Kidney (tissue), 14 donors: ENCODE data around the gene ADAMTSL3. TPM values are rescaled to one million over a fixed set of nuclear protein-coding genes. Genes with fewer than 3 reads are reported as not detected.

Experiments
- DNase-seq, 5 donors: peaks; one replicate each; pipeline ENCODE4 v3.0.0-alpha.2; 2013 to 2020
- FAIRE-seq: peaks from 2 replicates; lab custom pipeline; 2012; peaks lifted over from hg19 to GRCh38; lab: Jason Lieb, UNC
- H3K27ac ChIP-seq, 2 donors: one replicate each; pipeline ENCODE4 v1.7.0; 2013; ENCODE audit warnings: low read depth in 2 of 2, low read length in 2 of 2, inconsistent platforms in 1 of 2
- H3K27me3 ChIP-seq: one replicate; pipeline ENCODE4 v1.7.1; 2013; ENCODE audit warnings: low read length, inconsistent platforms; ENCODE audit not compliant: control insufficient read depth, insufficient read depth
- H3K36me3 ChIP-seq, 3 donors: one replicate each; pipeline versions ENCODE4 v1.7.0 to v1.7.1; 2013; ENCODE audit warnings: low read length in 3 of 3, control low read depth in 1 of 3, inconsistent platforms in 1 of 3; ENCODE audit not compliant: insufficient read depth in 3 of 3, control insufficient read depth in 2 of 3
- H3K4me1 ChIP-seq, 3 donors: one replicate each; pipeline versions ENCODE4 v1.7.0 to v1.7.1; 2013; ENCODE audit warnings: low read length in 3 of 3, inconsistent platforms in 1 of 3, low read depth in 1 of 3; ENCODE audit not compliant: control insufficient read depth in 2 of 3, insufficient read depth in 2 of 3
- H3K4me3 ChIP-seq, 3 donors: one replicate each; pipeline versions ENCODE4 v1.7.0 to v1.8.1; 2013; ENCODE audit warnings: low read length in 3 of 3, control low read depth in 1 of 3, inconsistent platforms in 1 of 3
- H3K9ac ChIP-seq, 3 donors: one replicate each; pipeline versions ENCODE4 v1.7.0 to v1.7.1; 2013; ENCODE audit warnings: low read length in 3 of 3, control low read depth in 1 of 3, inconsistent platforms in 1 of 3
- H3K9me3 ChIP-seq, 3 donors: one replicate each; pipeline versions ENCODE4 v1.7.0 to v1.7.1; 2013; ENCODE audit warnings: low read length in 3 of 3, control low read depth in 1 of 3, inconsistent platforms in 1 of 3; ENCODE audit not compliant: control insufficient read depth in 2 of 3, insufficient read depth in 1 of 3
- CTCF ChIP-seq: IDR thresholded peaks from 3 replicates; pipeline ENCODE4 v1.5.1; 2012; ENCODE audit warnings: mild to moderate bottlenecking, moderate library complexity, borderline replicate concordance; ENCODE audit not compliant: insufficient read depth; ENCODE audit errors: extremely low read depth
- intact Hi-C: fragments of 100-400 bp; cut with DNase I; formaldehyde crosslinking; loops from one replicate; pipeline ENCODE4 v1.11.1; 2022
- polyA plus RNA-seq: library from polyadenylated mRNA; stranded (reverse); fragments of 350-450 nt; fragmentation: Illumina TruSeq; extraction: RNeasy Lipid Tissue Mini Kit (QIAGEN cat#74804); gene quantifications from one replicate; pipeline ENCODE4 v1.2.3, GENCODE V29; 2014; ENCODE audit warnings: low read depth, low replicate concordance; ENCODE audit not compliant: insufficient read depth
- total RNA-seq: library from RNA; stranded (reverse); fragmentation: NEBNext Ultra II Directional; extraction: Animal tissue kit (Norgen Biotek cat#: 25700); gene quantifications from one replicate; pipeline ENCODE4 v1.2.1, GENCODE V29; 2021
- donor health status: control.
- donor health status: control.
- donor health status: control.
- donor health status: control.
- donor health status: control.
- donor health status: DM: yes; HTN: yes; CAD: no.
- donor health status: Normal renal cell carcinoma (clear cell type).

Gene ADAMTSL3
- total and polyA plus RNA-seq, 2 donors from 2014 or later: 1.6 to 23.4 TPM

- no peak for TF ChIP-seq CTCF
- no peaks in the 10 kb centered on the region for H3K36me3 ChIP-seq
- intact Hi-C loops: no loop called here
- no peak overlapping the region for H3K9ac ChIP-seq
- FAIRE-seq (no peak), DNase-seq (peak; percentile 27 to 81 (median 49))
- peak overlapping the region in 2 of 3 donors; percentile 18 to 49 for H3K4me3 ChIP-seq
- H3K27ac ChIP-seq: no peak overlapping the region
- H3K9me3 ChIP-seq: no peaks in the 10 kb centered on the region
- H3K27me3 ChIP-seq: peaks cover 3% of the 10 kb centered on the region
- H3K4me1 ChIP-seq: peaks cover 0 to 6% (median 0%) of the 10 kb centered on the region in 3 donors
These were observed 685 bp downstream of the ADAMTSL3 start for GRCh38 chr15:83654379-83655236.

- H3K4me1 ChIP-seq: peaks cover 0 to 6% (median 0%) of the 10 kb centered on the region in 3 donors
- no peak overlapping the region for H3K27ac ChIP-seq
- TF ChIP-seq CTCF: no peak
- peaks cover 3% of the 10 kb centered on the region for H3K27me3 ChIP-seq
- FAIRE-seq: no peak
- H3K36me3 ChIP-seq: no peaks in the 10 kb centered on the region
- no peaks in the 10 kb centered on the region for H3K9me3 ChIP-seq
- H3K9ac ChIP-seq: no peak overlapping the region
- no peak overlapping the region for H3K4me3 ChIP-seq
- intact Hi-C loops: no loop called here
- DNase-seq: no peak
These were observed 1.3 kb downstream of the ADAMTSL3 start for GRCh38 chr15:83655237-83655616.

DNA sequence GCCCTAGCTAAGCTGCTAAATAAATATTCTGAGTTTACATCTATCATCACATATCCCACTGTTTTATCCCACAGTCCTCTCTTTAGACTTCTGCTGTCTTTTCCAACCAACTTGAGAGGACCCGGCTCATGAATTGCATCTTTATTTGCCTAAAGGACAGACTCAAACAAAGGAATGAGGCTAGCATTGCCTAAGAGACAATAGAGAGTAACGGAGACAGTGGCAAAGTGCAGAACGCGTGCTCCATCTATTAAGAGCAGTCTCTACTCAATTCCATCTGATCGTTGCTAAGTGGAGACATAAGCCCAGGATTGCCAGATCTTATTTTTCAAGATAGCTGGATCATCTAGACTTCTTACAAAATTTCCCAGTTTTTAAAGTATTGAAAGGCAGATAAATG is 2.3 kb downstream of the ADAMTSL3 start:
- H3K27ac ChIP-seq: no peak overlapping the region

More for the DNA sequence above, 2.3 kb downstream of the ADAMTSL3 start:
- Histone ChIP-seq H3K36me3 (no peaks in the 10 kb centered on the region), H3K27me3 (peaks cover 3% of the 10 kb centered on the region), H3K4me1 (peaks cover 0 to 6% (median 0%) of the 10 kb centered on the region in 3 donors), H3K9ac (no peak overlapping the region), H3K4me3 (no peak overlapping the region), H3K9me3 (no peaks in the 10 kb centered on the region)
- no peak for FAIRE-seq
- intact Hi-C loops: no loop called here
- TF ChIP-seq CTCF: no peak
- no peak for DNase-seq
